GM12873 (cell line): Measurements from ENCODE around the gene GNGT1.
A peak's percentile ranks its signal among the peaks of the same experiment; 100 is the strongest.

Experiments used
- CTCF ChIP-seq: IDR thresholded peaks from 2 replicates; pipeline ENCODE4 v1.5.1; 2012; ENCODE audit warnings: low read depth, mild to moderate bottlenecking, moderate library complexity, low read length, control low read depth; ENCODE audit not compliant: insufficient read depth; ENCODE audit errors: missing control alignments

Gene GNGT1

GRCh38 chr7:93906267-93906666, at the start of gene GNGT1:
Gene GNGT1 (plus strand): TSS chr7:93906567. CDS start chr7:93906747, 180 bp downstream.
- TF ChIP-seq CTCF = no peak

- no peak for TF ChIP-seq CTCF
Measured at GRCh38 chr7:93858857-93859256, 47.5 kb upstream of the GNGT1 start.

- TF ChIP-seq CTCF = no peak
Measured at GRCh38 chr7:93860261-93860660, 46.1 kb upstream of the GNGT1 start.

- TF ChIP-seq CTCF = peak; percentile 26
Measured at GRCh38 chr7:93861325-93861949, 44.9 kb upstream of the GNGT1 start.

GRCh38 chr7:93862651-93863050, 43.7 kb upstream of the GNGT1 start:
- TF ChIP-seq CTCF = no peak

GRCh38 chr7:93866886-93867285, 39.5 kb upstream of the GNGT1 start:
- TF ChIP-seq CTCF = no peak

- no peak for TF ChIP-seq CTCF
Measured at GRCh38 chr7:93873998-93874574, 32.3 kb upstream of the GNGT1 start.
